Hepatocyte (in vitro differentiated cells): ENCODE data around the gene CBX3. TPM values are rescaled to one million over a fixed set of nuclear protein-coding genes. Genes with fewer than 3 reads are reported as not detected.

ENCODE experiments used
- DNase-seq: peaks from one replicate; pipeline ENCODE4 v3.0.0-alpha.2; 2016; ENCODE audit warnings: low spot score
- H2AFZ ChIP-seq: fragments of 200-600 bp; sonication (generic); 2 replicates; pipeline ENCODE4 v1.6.0; 2016; ENCODE audit warnings: antibody characterized with exemption, mild to moderate bottlenecking
- H3K27ac ChIP-seq: fragments of 200-600 bp; sonication (generic); 2 replicates; pipeline ENCODE4 v1.5.1; 2016; ENCODE audit warnings: mild to moderate bottlenecking
- H3K27me3 ChIP-seq: fragments of 200-600 bp; sonication (generic); 2 replicates; pipeline ENCODE4 v1.6.1; 2016
- H3K36me3 ChIP-seq: fragments of 200-600 bp; sonication (generic); replicated peaks from 2 replicates; pipeline ENCODE4 v1.5.1; 2016; ENCODE audit warnings: low read depth; ENCODE audit not compliant: insufficient read depth
- H3K4me1 ChIP-seq: fragments of 200-600 bp; sonication (generic); 2 replicates; pipeline ENCODE4 v1.5.1; 2016; ENCODE audit warnings: mild to moderate bottlenecking, moderate library complexity; ENCODE audit not compliant: insufficient read depth
- H3K4me2 ChIP-seq: fragments of 200-600 bp; sonication (generic); 2 replicates; pipeline ENCODE4 v1.6.0; 2016
- H3K4me3 ChIP-seq: fragments of 200-600 bp; sonication (generic); 2 replicates; pipeline ENCODE4 v1.5.1; 2016; ENCODE audit warnings: mild to moderate bottlenecking
- H3K79me2 ChIP-seq: fragments of 200-600 bp; sonication (generic); 2 replicates; pipeline ENCODE4 v1.6.0; 2017; ENCODE audit warnings: mild to moderate bottlenecking
- H3K9me2 ChIP-seq: fragments of 200-600 bp; sonication (generic); replicated peaks from 2 replicates; pipeline ENCODE4 v1.6.0; 2017; ENCODE audit warnings: mild to moderate bottlenecking; ENCODE audit not compliant: insufficient read depth
- H3K9me3 ChIP-seq: fragments of 200-600 bp; sonication (generic); 2 replicates; pipeline ENCODE4 v1.5.1; 2016; ENCODE audit warnings: low read depth, mild to moderate bottlenecking
- H4K20me1 ChIP-seq: fragments of 200-600 bp; sonication (generic); 2 replicates; pipeline ENCODE4 v1.6.0; 2016; ENCODE audit warnings: mild to moderate bottlenecking; ENCODE audit not compliant: insufficient read depth, poor library complexity, severe bottlenecking
- CTCF ChIP-seq: fragments of 200-600 bp; sonication (generic); IDR thresholded peaks from 2 replicates; pipeline ENCODE4 v1.5.1; 2016; ENCODE audit warnings: antibody characterized with exemption, mild to moderate bottlenecking; ENCODE audit not compliant: poor library complexity
- EZH2 ChIP-seq: fragments of 200-600 bp; sonication (generic); IDR thresholded peaks from 2 replicates; pipeline ENCODE4 v1.6.1; 2016; ENCODE audit warnings: antibody characterized with exemption, mild to moderate bottlenecking, borderline replicate concordance
- EZH2phosphoT487 ChIP-seq: fragments of 200-600 bp; sonication (generic); IDR thresholded peaks from one replicate; pipeline ENCODE4 v1.6.1; 2018; ENCODE audit warnings: antibody characterized with exemption, mild to moderate bottlenecking, low read depth, moderate library complexity; ENCODE audit not compliant: unreplicated experiment, severe bottlenecking
- WGBS: methylation state at CpG from one replicate; pipeline ENCODE4 v1.1.6; 2016; ENCODE audit warnings: low lambda C conversion rate; ENCODE audit errors: missing lambda C conversion rate; 5-methylcytosine and 5-hydroxymethylcytosine counted together
- polyA plus RNA-seq: library from polyadenylated mRNA; unstranded; fragments of >200 nt; fragmentation: Nextera tagmentation; extraction: Ambion mirVana; gene quantifications from 2 replicates; pipeline ENCODE4 v1.2.1, GENCODE V29; 2016
- total RNA-seq: library from RNA; depleted of rRNA; stranded (reverse); fragments of >200 nt; gene quantifications from 2 replicates; pipeline ENCODE4 v1.2.3, GENCODE V29; 2014

The CBX3 gene
- total and polyA plus RNA-seq, 2 experiments from 2014 or later = 120 to 165 TPM

GRCh38 chr7:26153241-26153822, 48.2 kb upstream of the CBX3 start:
- Histone ChIP-seq H4K20me1 (no peaks in the 10 kb centered on the region), H3K4me2 (peak overlapping the region; percentile 97), H3K9me3 (no peaks in the 10 kb centered on the region), H3K36me3 (no peaks in the 10 kb centered on the region), H3K4me1 (peaks cover 20% of the 10 kb centered on the region), H3K27me3 (peaks cover 20% of the 10 kb centered on the region), H3K4me3 (peak overlapping the region; percentile 55), H3K27ac (no peak overlapping the region), H2AFZ (peak overlapping the region; percentile 87), H3K9me2 (no peaks in the 10 kb centered on the region), H3K79me2 (peaks cover 37% of the 10 kb centered on the region)
- 18% methylated on average over 18 of the region's 18 CpGs for WGBS
- DNase-seq = no peak
- TF ChIP-seq EZH2 (peak; percentile 50), EZH2phosphoT487 (no peak), CTCF (no peak)

DNA sequence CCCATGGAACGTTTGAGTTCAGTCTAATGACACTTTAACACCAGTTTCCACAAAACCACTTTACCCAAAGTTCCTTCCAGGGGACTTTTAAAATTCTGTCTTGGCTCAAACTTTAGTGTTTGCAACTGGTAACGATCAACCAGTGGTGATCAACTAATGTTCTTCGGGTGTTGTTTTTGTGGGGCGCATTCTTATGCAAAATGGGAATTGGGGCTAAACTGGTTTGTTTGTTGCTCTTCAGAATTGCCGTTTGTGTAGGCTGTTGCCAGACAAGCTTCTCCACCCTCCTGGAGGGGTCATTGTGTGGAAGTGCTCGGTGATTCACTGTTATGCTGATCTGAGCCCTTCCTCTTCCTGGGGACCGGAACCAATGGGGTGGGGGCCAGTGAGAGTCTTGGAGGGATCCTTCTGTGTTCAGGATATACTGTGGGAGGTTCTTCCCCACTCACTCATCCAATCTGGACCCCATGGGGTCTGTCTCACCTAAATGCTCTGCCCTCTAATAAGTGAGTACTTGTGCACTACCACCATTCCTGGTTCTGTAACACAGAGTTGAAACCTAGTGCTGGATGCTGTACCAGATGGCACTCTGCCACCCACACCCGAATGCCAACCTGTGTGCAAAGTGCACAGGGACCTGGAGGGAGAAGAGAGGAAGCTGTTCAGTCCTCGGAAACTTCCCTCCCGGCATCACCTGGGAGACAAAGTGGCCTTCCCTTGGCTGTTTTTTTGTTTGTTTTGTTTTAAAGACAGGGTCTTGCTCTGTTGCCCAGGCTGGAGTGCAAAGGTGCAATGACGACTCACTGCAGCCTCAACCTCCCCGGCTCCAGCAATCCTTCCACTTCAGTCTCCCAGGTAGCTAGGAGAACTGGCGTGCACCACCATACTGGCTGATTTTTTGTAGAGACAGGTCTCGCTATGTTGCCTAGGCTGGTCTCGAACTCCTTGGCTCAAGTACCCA, 47.4 kb upstream of the CBX3 start:
- H3K27ac ChIP-seq = no peak overlapping the region
- no peak for DNase-seq
- no peaks in the 10 kb centered on the region for H3K9me3 ChIP-seq
- H3K27me3 ChIP-seq = peaks cover 20% of the 10 kb centered on the region
- peak overlapping the region; percentile 97 for H3K4me2 ChIP-seq
- peaks cover 42% of the 10 kb centered on the region for H3K79me2 ChIP-seq
- 74% methylated on average over 15 of the region's 15 CpGs for WGBS
- H4K20me1 ChIP-seq = no peaks in the 10 kb centered on the region
- no peak overlapping the region for H3K4me3 ChIP-seq
- H3K4me1 ChIP-seq = peaks cover 20% of the 10 kb centered on the region
- no peak for TF ChIP-seq EZH2
- TF ChIP-seq CTCF = no peak
- TF ChIP-seq EZH2phosphoT487 = no peak
- H3K36me3 ChIP-seq = no peaks in the 10 kb centered on the region
- no peaks in the 10 kb centered on the region for H3K9me2 ChIP-seq
- H2AFZ ChIP-seq = no peak overlapping the region

DNA sequence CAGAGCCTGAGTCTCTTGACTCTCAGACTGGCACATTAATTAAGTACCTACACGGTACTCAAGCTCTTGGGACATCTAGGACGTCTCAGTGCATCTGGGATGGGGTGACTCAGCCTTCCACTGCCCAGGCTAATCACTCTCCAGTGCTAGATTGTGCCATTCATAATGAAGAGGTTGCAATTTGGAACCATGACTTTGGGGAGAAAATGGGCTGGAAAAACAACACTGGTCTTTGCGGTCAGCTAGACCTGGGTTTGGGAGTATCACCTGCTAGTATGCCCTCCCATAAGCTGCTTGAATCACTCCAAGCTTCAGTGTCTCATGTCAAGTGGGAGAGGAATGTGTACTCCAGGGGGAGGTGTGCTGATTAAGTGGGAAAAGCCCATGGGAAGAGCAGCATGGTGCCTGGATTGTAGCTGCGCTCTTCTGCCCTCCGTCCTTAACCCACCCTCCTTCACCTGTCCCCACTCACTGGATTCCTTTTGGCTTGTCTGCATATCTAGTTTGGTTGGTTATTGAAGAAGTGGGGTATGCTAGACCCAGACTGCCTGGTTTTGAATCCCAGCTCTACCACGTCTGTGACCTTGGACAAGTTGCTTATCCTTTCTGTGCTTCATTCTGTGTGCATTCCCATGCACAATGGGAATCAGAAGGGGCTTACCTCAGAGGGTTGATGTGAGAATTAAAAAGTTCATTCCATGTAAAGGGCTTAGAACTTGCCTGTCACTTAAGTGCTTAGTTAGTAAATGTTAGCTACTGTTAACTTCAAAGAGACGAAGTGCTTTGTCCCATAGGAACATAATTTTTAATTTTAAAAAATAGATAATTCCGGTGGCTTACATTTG, 45.8 kb upstream of the CBX3 start:
- no peak overlapping the region for H3K4me3 ChIP-seq
- peak overlapping the region; percentile 71 for H3K27ac ChIP-seq
- H3K27me3 ChIP-seq = peaks cover 20% of the 10 kb centered on the region
- H3K36me3 ChIP-seq = no peaks in the 10 kb centered on the region
- DNase-seq = no peak
- H3K4me1 ChIP-seq = peaks cover 25% of the 10 kb centered on the region
- H3K9me2 ChIP-seq = no peaks in the 10 kb centered on the region
- H3K79me2 ChIP-seq = peaks cover 42% of the 10 kb centered on the region
- no peak overlapping the region for H2AFZ ChIP-seq
- no peak for TF ChIP-seq CTCF
- TF ChIP-seq EZH2 = no peak
- no peak for TF ChIP-seq EZH2phosphoT487
- H3K9me3 ChIP-seq = no peaks in the 10 kb centered on the region
- H3K4me2 ChIP-seq = peak overlapping the region; percentile 57
- H4K20me1 ChIP-seq = no peaks in the 10 kb centered on the region
- WGBS = 63% methylated on average over 8 of the region's 8 CpGs
